ENCODE data around the gene FGF18.

The FGF18 gene

DNA sequence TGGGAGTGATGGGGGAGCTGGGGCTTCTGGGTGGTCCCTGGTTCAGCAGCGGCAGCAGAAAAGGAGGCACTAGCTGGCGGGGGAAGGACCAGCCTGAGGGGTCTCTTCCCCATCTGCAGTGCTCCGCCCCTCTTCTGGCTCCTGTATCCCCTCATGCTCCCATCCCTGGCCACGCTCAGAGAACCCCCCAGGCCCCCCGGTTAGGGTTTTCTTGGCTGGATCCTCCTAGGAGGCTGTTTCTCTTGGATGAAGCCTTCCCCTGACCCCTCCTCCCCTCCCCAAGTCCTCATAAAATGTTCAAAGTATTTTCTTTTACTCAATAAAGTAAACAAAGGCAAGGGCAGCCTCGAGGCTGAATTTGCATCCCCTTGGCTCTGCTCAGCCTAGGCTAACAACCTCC, 60.8 kb downstream of the FGF18 start:
- Histone ChIP-seq H3K27ac (ENCODE audit: low read depth, low read length) (no peak overlapping the region), H2AFZ (ENCODE audit: low read depth, low read length, severe bottlenecking) (no peak overlapping the region), H3F3A (ENCODE audit: insufficient read depth) (no peaks in the 10 kb centered on the region), H3K9me2 (replicated peaks; ENCODE audit: insufficient read depth, low read length) (no peaks in the 10 kb centered on the region), H3K79me2 (ENCODE audit: insufficient read depth, low read length) (no peaks in the 10 kb centered on the region), H3K4me2 (ENCODE audit: low read depth, low read length, poor library complexity, severe bottlenecking) (no peak overlapping the region), H3K9me3 (ENCODE audit: insufficient read depth, low read length) (no peaks in the 10 kb centered on the region), H3K36me3 (ENCODE audit: low read length) (no peaks in the 10 kb centered on the region), H4K20me1 (ENCODE audit: low read depth, low read length) (no peaks in the 10 kb centered on the region), H3K9ac (ENCODE audit: low read length) (no peak overlapping the region), H3K4me3 (ENCODE audit: insufficient read depth, low read length, poor library complexity, severe bottlenecking) (no peak overlapping the region), H3K27me3 (ENCODE audit: low read length) (no peaks in the 10 kb centered on the region)
- no peak for TF ChIP-seq EZH2phosphoT487 (conservative IDR thresholded peaks at IDR 0.05; ENCODE audit: low read length)
- TF ChIP-seq, protein P1, sequence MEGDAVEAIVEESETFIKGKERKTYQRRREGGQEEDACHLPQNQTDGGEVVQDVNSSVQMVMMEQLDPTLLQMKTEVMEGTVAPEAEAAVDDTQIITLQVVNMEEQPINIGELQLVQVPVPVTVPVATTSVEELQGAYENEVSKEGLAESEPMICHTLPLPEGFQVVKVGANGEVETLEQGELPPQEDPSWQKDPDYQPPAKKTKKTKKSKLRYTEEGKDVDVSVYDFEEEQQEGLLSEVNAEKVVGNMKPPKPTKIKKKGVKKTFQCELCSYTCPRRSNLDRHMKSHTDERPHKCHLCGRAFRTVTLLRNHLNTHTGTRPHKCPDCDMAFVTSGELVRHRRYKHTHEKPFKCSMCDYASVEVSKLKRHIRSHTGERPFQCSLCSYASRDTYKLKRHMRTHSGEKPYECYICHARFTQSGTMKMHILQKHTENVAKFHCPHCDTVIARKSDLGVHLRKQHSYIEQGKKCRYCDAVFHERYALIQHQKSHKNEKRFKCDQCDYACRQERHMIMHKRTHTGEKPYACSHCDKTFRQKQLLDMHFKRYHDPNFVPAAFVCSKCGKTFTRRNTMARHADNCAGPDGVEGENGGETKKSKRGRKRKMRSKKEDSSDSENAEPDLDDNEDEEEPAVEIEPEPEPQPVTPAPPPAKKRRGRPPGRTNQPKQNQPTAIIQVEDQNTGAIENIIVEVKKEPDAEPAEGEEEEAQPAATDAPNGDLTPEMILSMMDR (IDR thresholded peaks at IDR 0.05; ENCODE audit: insufficient read depth, low read length, poor library complexity, severe bottlenecking), result no peak

DNA sequence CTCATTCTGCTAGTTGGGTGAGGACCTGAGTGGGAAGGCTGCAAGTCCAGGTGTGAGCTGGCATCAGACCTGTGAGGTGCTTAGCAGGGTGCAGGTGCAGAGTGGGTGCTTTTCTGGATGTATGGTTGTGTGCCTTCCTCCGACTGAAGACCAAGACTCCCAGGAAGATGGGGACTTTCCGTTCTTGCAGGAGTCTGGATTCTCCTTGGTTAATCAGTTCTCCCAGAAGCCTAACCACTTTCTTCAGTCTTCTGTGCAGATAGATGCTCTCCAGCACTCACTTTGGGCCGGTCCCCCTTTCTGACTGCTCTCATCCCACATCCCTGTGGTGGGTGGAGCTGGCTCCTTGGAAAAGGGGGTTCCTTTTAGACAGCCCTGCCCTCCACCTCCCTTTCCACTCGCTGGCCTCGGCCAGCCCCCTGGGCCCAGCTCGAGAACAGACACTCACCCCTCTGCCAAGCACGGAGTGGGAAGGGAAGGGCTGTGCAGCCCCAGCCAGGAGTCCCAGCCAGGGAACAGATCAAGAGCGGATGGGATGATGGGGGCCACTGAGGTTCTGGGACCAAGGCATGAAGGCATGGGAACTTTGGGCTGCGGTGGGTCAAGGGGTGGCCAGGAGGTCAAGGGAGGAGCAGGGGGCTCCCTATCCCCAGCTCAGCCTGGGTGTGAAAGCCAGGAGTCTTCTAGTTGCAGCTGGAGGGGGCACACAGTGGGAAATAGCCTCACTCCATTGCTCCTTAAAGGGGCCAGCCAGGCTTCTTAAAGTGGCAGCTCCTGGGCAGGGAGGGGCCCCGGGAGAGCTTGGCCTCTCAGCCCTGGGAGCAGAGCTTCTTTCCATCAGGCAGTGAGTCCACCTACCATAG, 62.4 kb downstream of the FGF18 start:
- Histone ChIP-seq H2AFZ (ENCODE audit: low read depth, low read length, severe bottlenecking) (no peak overlapping the region), H3K4me2 (ENCODE audit: low read depth, low read length, poor library complexity, severe bottlenecking) (no peak overlapping the region), H3K27me3 (ENCODE audit: low read length) (no peaks in the 10 kb centered on the region), H3K9ac (ENCODE audit: low read length) (no peak overlapping the region), H3K9me2 (replicated peaks; ENCODE audit: insufficient read depth, low read length) (no peaks in the 10 kb centered on the region), H3K36me3 (ENCODE audit: low read length) (no peaks in the 10 kb centered on the region), H3K9me3 (ENCODE audit: insufficient read depth, low read length) (no peaks in the 10 kb centered on the region), H3K79me2 (ENCODE audit: insufficient read depth, low read length) (no peaks in the 10 kb centered on the region), H3K4me3 (ENCODE audit: insufficient read depth, low read length, poor library complexity, severe bottlenecking) (no peak overlapping the region), H4K20me1 (ENCODE audit: low read depth, low read length) (no peaks in the 10 kb centered on the region), H3K27ac (ENCODE audit: low read depth, low read length) (no peak overlapping the region), H3F3A (ENCODE audit: insufficient read depth) (no peaks in the 10 kb centered on the region)
- TF ChIP-seq EZH2phosphoT487 (conservative IDR thresholded peaks at IDR 0.05; ENCODE audit: low read length), result no peak
- TF ChIP-seq, protein P1 (IDR thresholded peaks at IDR 0.05; ENCODE audit: insufficient read depth, low read length, poor library complexity, severe bottlenecking), result no peak

DNA sequence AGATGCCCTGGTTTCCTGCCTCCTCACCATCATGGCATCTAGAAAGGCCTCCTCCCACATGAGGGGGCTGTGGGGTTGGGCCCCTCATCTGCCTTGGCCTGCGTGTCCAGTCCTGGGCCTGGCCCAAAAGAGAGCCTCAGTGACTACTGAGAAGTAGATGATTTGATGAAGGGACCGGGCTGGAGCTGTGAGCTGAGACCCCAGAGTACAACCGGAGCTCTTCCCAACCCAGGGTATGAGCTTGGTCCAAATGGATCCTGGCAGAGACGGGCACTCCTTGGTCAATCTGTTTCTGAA, 62.9 kb downstream of the FGF18 start:
- Histone ChIP-seq H3K27me3 (ENCODE audit: low read length) (no peaks in the 10 kb centered on the region), H3F3A (ENCODE audit: insufficient read depth) (no peaks in the 10 kb centered on the region), H3K9me3 (ENCODE audit: insufficient read depth, low read length) (no peaks in the 10 kb centered on the region), H4K20me1 (ENCODE audit: low read depth, low read length) (no peaks in the 10 kb centered on the region), H3K4me2 (ENCODE audit: low read depth, low read length, poor library complexity, severe bottlenecking) (no peak overlapping the region), H3K27ac (ENCODE audit: low read depth, low read length) (no peak overlapping the region), H3K9me2 (replicated peaks; ENCODE audit: insufficient read depth, low read length) (no peaks in the 10 kb centered on the region), H3K4me3 (ENCODE audit: insufficient read depth, low read length, poor library complexity, severe bottlenecking) (no peak overlapping the region), H3K9ac (ENCODE audit: low read length) (no peak overlapping the region), H3K36me3 (ENCODE audit: low read length) (no peaks in the 10 kb centered on the region), H2AFZ (ENCODE audit: low read depth, low read length, severe bottlenecking) (no peak overlapping the region), H3K79me2 (ENCODE audit: insufficient read depth, low read length) (no peaks in the 10 kb centered on the region)
- TF ChIP-seq EZH2phosphoT487 (conservative IDR thresholded peaks at IDR 0.05; ENCODE audit: low read length), result no peak
- TF ChIP-seq, protein P1 (IDR thresholded peaks at IDR 0.05; ENCODE audit: insufficient read depth, low read length, poor library complexity, severe bottlenecking), result no peak

Data from SU-DHL-6 (cell line).